Activated naive CD4-positive, alpha-beta T cell treated with anti-CD3 and anti-CD28 coated beads, Interleukin-2, amount 10 ng/mL, durations not matched to agents 7 days and 5 days (primary cell): ENCODE results near the gene SLC12A7.
"Not testable (repeated sequence)": the region's sequence is repeated elsewhere in the genome, so short reads cannot be mapped to it uniquely, and the experiment has no call there.

Source experiments
- CTCF ChIA-PET: fragments of 350-600 bp; sonication (Branson Sonifier 250); formaldehyde crosslinking; loops from one replicate; lab custom pipeline; 2021; ENCODE audit warnings: antibody characterized with exemption; lab: Charles Lee
- DNase-seq: peaks from one replicate; pipeline ENCODE4 v3.0.0-alpha.2; 2020
- H3K27ac Mint-ChIP-seq: one replicate; pipeline ENCODE4 v1.8.0; 2021; ENCODE audit warnings: mild to moderate bottlenecking, moderate library complexity, mixed read lengths
- H3K27me3 Mint-ChIP-seq: one replicate; pipeline ENCODE4 v1.8.0; 2021; ENCODE audit warnings: mild to moderate bottlenecking, mixed read lengths
- H3K36me3 Mint-ChIP-seq: one replicate; pipeline ENCODE4 v1.8.0; 2021; ENCODE audit warnings: mixed read lengths
- H3K4me1 Mint-ChIP-seq: one replicate; pipeline ENCODE4 v1.8.0; 2021; ENCODE audit warnings: mixed read lengths
- H3K4me3 Mint-ChIP-seq: one replicate; pipeline ENCODE4 v1.8.0; 2021; ENCODE audit warnings: mild to moderate bottlenecking, moderate library complexity, mixed read lengths
- H3K9me3 Mint-ChIP-seq: one replicate; pipeline ENCODE4 v1.8.0; 2021; ENCODE audit warnings: mixed read lengths

The SLC12A7 gene

DNA sequence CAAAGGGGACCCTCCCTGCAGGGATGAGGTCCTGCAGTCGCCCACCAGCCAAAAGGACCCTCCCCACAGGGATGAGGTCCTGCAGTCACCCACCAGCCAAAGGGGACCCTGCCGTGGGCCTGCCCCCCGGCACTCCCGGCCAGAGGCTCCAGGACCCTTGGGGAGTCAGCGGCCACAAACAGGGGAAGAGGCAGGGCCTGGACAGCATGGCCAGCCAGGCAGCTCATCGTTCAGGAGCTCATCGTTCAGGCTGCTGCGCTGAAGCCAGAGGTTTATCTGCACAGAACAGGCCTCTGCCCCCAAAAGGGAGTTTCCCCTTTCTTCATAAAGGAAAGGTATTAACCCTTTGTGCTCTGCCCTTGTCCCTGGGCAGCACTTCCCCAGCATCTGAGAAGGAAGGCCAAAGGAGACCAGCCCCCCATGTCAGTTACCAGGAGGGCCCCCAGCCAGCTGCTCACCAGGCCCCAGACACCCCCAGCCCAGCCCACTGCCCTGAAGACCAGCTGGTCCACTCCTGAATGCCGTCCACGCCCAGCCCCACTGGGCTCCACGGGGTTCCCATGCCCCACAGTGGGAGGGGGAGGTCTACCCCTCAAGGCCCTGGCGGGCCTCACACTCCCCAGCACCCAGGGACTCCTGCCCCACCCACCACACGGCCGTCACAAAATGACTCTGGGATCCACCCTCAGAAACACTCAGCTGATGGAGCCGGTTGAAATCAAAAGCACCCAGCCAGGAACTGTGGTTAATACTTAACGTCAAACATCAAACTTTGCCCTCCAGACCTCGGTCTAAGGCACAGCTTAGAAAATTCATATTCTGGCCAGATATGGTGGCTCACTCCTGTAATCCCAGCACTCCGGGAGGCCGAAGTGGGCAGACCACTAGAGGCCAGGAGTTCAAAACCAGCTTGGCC, 6.3 kb downstream of the SLC12A7 start:
- Mint-ChIP-seq H3K4me1 (peaks cover 81% of the 10 kb centered on the region), H3K27me3 (no peaks in the 10 kb centered on the region), H3K27ac (peak overlapping the region; percentile 98), H3K4me3 (peak overlapping the region; percentile 80), H3K36me3 (peaks cover 22% of the 10 kb centered on the region), H3K9me3 (no peaks in the 10 kb centered on the region)
- peak; percentile 86 for DNase-seq
- CTCF ChIA-PET, result interaction anchor here (1.0 kb wide), 1 partner anchor 35 kb away, joined by 3 read pairs; no protein-coding TSS in a partner anchor

DNA sequence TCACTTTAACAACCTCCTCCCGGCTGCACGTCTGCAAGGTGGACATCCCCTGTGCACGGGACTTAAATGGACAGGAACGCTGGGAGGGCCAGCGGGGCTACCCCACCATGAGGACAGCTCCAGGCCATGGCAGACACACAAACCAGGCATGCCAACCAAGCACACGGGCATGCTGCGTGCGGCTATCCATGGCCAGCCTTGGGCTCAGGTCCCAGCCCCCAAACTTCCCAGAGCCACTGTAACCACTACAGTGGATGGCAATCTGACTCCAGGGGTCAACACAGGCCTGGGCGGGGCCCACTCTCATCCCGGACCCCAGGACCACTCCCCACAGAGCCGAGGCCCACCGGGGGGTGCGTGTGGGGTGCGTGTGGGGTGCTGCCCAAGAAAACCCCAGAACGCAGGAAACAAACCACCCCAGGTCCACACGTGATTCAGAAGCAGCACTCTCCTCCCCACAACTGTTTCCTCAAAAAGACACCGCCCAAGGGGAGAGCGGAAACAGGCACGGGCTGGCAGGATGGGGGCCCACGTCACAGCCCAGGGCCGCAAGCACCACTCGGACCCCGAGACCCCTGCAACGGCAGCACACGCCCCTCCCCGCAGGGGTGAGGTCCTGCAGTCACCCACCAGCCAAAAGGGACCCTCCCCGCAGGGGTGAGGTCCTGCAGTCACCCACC, 7.4 kb downstream of the SLC12A7 start:
- Mint-ChIP-seq H3K27me3 (no peaks in the 10 kb centered on the region), H3K4me1 (peaks cover 73% of the 10 kb centered on the region), H3K4me3 (peak overlapping the region; percentile 80), H3K36me3 (peaks cover 17% of the 10 kb centered on the region), H3K9me3 (no peaks in the 10 kb centered on the region), H3K27ac (peak overlapping the region; percentile 98)
- DNase-seq, result peak; percentile 75
- CTCF ChIA-PET, result no interaction called here

DNA sequence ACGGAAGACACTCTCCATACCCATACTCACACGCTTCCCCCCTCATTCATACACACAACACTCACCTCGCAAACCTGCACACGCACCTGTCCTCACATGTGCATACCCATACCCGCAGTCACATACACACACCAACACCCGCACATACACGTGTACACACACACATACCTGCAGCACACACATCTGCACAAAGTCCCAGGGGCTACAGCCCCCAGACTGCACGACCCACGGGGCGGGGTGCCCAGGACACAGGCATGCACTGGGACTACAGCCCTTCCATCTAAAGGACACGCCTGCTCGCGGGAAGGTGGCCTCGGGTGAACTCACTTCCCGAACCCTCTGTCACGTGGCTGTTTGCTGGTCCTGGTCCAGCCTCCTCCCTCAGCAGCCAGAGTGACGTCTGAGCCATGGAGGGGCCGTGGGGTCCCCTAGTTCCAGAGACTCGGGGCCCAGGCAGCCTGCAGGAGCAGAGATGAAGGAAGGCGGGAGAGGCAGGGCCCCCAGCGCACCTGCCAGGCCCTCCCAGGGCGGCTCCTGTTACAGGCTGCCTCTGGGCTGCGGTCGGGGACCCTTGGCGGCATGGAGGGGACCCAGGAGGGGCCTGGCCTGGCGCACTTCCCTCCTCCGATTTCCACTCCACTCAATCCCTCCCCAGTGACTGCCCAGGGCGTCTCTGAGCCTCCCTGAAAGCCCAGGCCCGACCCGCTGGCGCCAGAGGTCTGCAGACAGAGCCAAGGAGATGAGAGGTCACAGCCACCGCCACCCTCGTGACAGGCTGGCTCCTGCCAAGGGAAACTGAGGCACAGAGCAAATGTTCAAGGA, 8.1 kb downstream of the SLC12A7 start:
- Mint-ChIP-seq H3K4me1 (peaks cover 70% of the 10 kb centered on the region), H3K27ac (peak overlapping the region; percentile 98), H3K4me3 (peak overlapping the region; percentile 80), H3K36me3 (peaks cover 17% of the 10 kb centered on the region), H3K27me3 (no peaks in the 10 kb centered on the region), H3K9me3 (no peaks in the 10 kb centered on the region)
- peak; percentile 37 for DNase-seq
- CTCF ChIA-PET, result no interaction called here

DNA sequence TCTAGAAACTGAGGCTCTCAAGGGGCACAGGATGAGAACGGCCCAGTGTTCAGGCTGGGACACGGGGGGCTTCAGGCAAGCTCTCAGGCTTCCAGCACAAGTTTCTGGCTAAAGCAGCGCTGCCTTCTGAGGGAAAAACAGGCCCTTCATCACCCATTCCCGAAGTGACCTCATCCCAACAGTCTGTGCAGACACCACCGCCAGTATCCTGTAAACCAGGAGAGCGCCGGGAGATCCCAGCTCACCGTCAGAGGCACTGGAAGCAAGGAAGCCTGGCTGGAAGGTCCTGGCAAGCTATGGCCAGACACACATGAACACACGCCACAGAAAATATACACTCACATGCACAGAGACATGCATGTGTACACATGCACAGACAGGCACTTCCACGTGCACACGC, 8.8 kb downstream of the SLC12A7 start:
- H3K27me3 Mint-ChIP-seq, result no peaks in the 10 kb centered on the region
- peak overlapping the region; percentile 43 for H3K4me3 Mint-ChIP-seq
- peak overlapping the region; percentile 98 for H3K27ac Mint-ChIP-seq
- H3K36me3 Mint-ChIP-seq, result peaks cover 14% of the 10 kb centered on the region
- H3K9me3 Mint-ChIP-seq, result no peaks in the 10 kb centered on the region
- DNase-seq, result no peak
- CTCF ChIA-PET, result no interaction called here
- H3K4me1 Mint-ChIP-seq, result peaks cover 64% of the 10 kb centered on the region

DNA sequence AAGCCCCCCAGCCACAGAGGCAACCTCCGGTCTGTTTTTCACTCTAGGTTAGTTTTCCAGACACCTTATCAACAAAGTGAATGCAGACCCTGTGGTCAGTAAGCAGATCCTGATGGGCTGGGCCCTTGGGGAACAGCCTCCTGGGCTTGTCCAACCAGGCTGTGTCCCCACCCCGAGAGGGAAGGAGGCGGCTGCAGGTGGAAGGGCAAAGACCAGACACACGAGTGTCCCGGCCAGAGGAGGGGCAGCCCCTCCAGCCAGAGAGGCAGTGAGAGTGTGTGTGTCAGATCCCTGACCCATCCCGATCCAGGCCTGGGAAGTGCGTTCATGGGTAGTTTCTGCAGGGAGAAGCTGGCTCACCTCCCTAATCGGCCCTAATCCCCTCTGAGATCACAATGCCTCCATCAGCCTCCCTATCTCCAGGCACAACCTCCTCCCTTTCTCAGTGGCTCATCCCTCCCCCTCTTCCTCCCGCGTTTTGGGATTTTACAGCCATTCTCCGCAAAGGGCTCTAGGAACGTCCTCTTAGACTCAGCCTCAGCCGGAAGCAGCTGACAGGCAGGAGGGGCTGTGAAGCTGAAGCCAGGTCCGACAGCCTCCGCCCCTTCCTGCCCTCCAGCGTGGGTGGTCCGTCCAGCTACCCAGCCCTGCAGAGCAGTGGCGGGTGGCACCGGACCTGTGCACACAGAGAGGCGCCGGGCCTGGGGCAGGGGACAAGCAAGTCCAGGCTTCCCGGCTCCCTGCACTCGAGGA, 9.7 kb downstream of the SLC12A7 start:
- Mint-ChIP-seq H3K4me3 (no peak overlapping the region), H3K27me3 (no peaks in the 10 kb centered on the region), H3K4me1 (peaks cover 59% of the 10 kb centered on the region), H3K27ac (no peak overlapping the region), H3K9me3 (no peaks in the 10 kb centered on the region), H3K36me3 (peaks cover 18% of the 10 kb centered on the region)
- no peak for DNase-seq
- CTCF ChIA-PET, result no interaction called here

DNA sequence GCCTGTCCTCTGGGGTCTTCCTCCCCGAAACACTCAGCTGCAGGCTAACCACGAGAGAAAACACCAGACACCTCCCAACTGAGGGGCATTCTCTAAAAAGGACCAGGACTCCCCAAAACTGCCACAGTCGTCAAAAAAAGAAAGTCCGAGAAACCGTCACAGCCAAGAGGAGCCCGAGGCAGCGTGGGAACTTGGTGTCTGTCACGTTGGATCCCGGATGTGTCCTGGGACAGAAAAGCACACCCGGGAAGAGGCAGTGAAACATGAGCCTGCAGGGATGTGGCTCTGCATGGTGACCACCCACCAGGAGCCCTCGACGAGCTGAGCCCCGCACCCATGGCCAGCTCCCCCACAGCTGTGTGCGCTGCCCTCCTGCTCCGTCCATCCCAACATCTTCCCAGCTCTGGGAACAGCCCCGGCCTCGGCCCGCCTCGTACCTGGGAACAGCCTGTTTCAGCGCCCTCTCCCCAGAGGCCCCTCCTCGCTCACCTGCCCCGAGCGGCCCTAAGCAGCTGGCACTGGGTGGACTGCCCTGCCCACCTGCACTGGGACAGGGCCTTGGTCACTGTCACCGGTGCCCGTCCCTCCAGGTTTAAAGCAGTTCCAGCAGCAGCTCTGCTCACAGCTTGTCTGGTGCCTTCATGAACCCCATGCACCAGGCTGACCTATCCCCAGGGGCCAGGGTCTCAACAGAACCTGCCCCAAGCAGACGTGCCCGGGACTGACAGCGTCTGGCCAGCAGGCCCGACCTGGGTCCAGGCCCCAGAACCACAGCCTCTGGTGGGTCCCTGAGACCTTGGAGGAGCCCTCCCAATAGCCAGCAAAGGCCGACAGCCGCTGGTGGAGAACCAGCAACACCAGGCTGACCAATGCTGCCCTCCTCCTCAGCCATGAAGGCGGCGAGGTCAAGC, 10.9 kb downstream of the SLC12A7 start:
- Mint-ChIP-seq H3K4me3 (no peak overlapping the region), H3K4me1 (peaks cover 49% of the 10 kb centered on the region), H3K9me3 (no peaks in the 10 kb centered on the region), H3K27me3 (no peaks in the 10 kb centered on the region), H3K27ac (no peak overlapping the region), H3K36me3 (peaks cover 17% of the 10 kb centered on the region)
- DNase-seq, result no peak
- CTCF ChIA-PET, result no interaction called here

DNA sequence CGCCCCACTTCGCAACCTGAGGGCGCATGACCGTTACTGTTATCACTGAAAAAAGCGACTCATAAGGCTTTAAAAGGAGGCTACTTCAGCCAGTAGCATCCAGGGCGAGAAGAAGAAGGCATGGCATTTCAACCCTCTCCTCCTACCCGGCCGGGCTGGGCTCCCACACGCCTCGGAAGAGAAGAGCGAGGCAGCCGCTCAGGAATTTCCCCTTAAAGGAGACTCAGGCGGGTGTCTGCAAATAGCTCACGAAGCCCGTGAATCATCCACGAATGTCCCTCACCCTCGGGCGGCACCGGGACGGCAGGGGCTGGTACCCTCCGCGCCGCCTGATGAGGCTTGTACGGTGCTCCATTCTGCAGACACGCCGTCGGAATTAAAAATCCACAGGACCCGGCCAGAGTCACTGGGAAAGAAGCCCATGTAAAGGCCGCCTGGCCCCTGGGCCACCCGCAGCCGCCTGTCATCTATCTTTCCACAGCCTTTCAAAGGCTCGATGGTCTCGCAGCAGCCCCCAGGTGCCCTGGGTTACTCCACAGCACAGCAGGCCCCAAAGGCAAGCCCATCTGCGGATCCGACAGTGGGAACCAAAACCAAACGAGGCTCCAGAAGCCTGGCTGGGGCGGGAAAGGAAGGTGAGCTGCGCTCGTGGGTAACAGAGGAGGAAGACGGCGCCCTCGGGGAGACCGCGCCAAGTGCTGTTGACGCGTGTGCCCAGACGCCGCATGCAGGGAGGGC, 11.8 kb downstream of the SLC12A7 start:
- Mint-ChIP-seq H3K4me3 (no peak overlapping the region), H3K27me3 (no peaks in the 10 kb centered on the region), H3K9me3 (no peaks in the 10 kb centered on the region), H3K27ac (no peak overlapping the region), H3K36me3 (peaks cover 19% of the 10 kb centered on the region), H3K4me1 (peaks cover 42% of the 10 kb centered on the region)
- CTCF ChIA-PET, result no interaction called here
- no peak for DNase-seq

DNA sequence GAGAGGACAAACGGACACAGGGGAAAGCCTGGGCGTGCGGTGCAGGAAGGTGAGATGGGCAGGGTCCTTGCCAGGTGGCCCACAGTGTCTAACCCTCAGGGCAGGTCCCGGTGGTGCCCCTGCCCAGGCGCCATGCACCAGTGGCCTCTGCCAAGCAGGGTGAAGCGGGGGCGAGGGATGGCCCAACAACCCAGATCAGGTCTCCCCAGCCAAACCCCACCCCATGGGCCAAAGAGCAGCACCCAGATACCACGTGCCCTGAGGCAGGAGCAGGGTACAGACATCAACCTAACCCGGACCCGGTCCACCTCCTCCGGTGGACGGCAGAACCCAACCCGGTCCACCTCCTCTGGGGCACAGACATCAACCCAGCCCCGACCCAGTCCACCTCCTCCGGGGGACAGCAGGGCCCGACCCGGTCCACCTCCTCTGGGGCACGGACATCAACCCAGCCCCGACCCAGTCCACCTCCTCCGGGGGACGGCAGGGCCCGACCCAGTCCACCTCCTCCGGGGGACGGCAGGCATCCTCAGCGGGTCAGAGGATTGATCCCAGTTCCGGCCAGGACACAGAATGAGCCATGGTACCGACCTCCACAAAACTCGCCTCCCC, 12.8 kb downstream of the SLC12A7 start:
- no peaks in the 10 kb centered on the region for H3K9me3 Mint-ChIP-seq
- CTCF ChIA-PET, result no interaction called here
- no peak overlapping the region for H3K4me3 Mint-ChIP-seq
- peaks cover 22% of the 10 kb centered on the region for H3K36me3 Mint-ChIP-seq
- no peaks in the 10 kb centered on the region for H3K27me3 Mint-ChIP-seq
- H3K4me1 Mint-ChIP-seq, result peaks cover 34% of the 10 kb centered on the region
- DNase-seq, result no peak
- H3K27ac Mint-ChIP-seq, result no peak overlapping the region

DNA sequence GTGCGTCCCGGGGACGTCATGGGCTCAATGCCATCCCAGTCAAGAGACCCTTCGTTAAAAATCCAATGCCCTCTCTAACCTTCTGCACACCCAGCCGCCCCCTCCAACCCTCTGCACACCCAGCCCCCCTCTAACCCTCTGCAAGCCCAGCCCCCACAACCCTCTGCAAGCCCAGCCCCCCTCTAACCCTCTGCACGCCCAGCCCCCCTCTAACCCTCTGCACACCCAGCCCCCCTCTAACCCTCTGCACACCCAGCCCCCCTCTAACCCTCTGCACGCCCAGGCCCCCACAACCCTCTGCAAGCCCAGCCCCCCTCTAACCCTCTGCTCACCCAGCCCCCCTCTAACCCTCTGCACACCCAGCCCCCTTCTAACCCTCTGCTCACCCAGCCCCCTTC, 13.9 kb downstream of the SLC12A7 start:
- CTCF ChIA-PET, H3K27ac Mint-ChIP-seq, H3K4me3 Mint-ChIP-seq: not testable (repeated sequence)

DNA sequence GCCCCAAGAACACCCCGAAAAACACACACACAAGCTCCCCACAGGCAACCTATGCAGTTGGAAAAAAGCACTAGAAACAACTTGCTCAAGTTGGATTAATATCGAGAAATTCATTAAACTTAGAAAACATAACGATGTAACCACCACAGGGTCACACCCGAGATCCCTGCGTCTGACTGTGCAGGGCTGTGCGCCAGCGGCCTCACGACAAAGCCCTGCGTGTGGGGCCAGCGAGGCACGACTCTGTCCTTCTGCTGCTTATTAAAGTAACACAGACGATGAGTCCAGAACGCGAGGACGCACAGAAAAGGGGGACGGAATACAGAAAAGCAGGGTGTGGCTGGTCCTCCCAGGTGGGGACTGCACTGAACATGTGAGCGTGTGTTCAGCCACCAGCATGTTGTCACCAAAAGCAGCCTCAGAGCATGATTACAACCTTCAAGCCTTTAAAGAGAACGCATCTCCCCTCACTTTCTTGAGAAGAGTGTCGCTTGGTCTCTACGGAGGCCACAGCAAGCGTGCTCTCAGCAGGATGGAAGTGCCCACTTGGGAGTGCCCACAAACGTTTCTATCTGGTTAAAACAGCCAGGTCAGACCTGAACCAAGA, 14.4 kb downstream of the SLC12A7 start:
- no peaks in the 10 kb centered on the region for H3K9me3 Mint-ChIP-seq
- H3K27ac Mint-ChIP-seq, result no peak overlapping the region
- H3K36me3 Mint-ChIP-seq, result peaks cover 15% of the 10 kb centered on the region
- DNase-seq, result no peak
- H3K27me3 Mint-ChIP-seq, result no peaks in the 10 kb centered on the region
- CTCF ChIA-PET, result no interaction called here
- no peak overlapping the region for H3K4me3 Mint-ChIP-seq
- H3K4me1 Mint-ChIP-seq, result peaks cover 23% of the 10 kb centered on the region

More for the DNA sequence above, 13.9 kb downstream of the SLC12A7 start:
- not testable (repeated sequence) for H3K27me3 Mint-ChIP-seq, H3K9me3 Mint-ChIP-seq, DNase-seq
- H3K36me3 Mint-ChIP-seq, result peaks cover 15% of the 10 kb centered on the region
- H3K4me1 Mint-ChIP-seq, result peaks cover 23% of the 10 kb centered on the region

DNA sequence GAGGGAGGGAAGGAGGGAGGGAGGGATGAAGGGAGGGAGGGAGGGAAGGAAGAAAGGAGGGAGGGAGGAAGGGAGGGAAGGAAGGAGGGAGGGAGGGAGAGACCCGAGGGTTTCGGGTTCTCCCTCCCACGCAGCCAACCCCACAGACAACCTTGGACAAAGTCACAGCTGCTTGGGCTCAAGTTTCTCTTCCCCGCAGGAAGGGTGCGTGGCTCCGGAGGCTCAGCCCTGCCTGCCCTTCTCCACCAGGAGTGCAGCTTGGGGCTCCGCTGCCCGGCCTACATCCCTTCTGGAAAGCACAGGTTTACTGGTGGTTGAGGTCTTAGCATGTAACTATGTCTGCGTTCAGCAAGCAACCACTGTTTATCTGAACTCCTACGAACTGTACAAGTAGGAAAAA, 15.0 kb downstream of the SLC12A7 start:
- Mint-ChIP-seq H3K4me3 (no peak overlapping the region), H3K36me3 (peaks cover 15% of the 10 kb centered on the region), H3K27ac (no peak overlapping the region), H3K4me1 (peaks cover 17% of the 10 kb centered on the region), H3K9me3 (no peaks in the 10 kb centered on the region), H3K27me3 (no peaks in the 10 kb centered on the region)
- DNase-seq, result no peak
- CTCF ChIA-PET, result no interaction called here

DNA sequence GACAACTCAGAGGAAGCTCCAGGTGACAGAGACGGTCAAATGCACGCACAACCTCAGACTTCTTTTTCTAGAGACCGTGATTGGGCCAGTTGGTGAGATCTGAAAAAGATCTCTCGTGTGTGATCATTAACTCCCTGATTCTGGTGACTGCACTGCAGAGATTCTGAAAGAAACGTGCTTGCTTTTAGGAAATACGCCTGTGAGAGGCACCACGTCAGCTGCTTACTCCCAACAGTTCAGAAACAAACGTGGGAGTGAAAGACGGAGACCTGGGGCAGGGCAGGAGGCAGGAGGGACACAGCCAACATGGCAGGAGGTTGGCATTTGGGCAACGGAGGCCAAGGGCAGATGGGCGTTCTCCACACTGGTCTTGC, 15.9 kb downstream of the SLC12A7 start:
- H3K4me1 Mint-ChIP-seq, result peaks cover 12% of the 10 kb centered on the region

More for the DNA sequence above, 15.9 kb downstream of the SLC12A7 start:
- no peak for DNase-seq
- Mint-ChIP-seq H3K36me3 (peaks cover 15% of the 10 kb centered on the region), H3K4me3 (no peak overlapping the region), H3K27ac (no peak overlapping the region), H3K27me3 (no peaks in the 10 kb centered on the region), H3K9me3 (no peaks in the 10 kb centered on the region)
- CTCF ChIA-PET, result no interaction called here
